Body of pancreas (tissue), 4 donors: ENCODE measurements around the gene NR1I2. TPM values are rescaled to one million over a fixed set of nuclear protein-coding genes. Genes with fewer than 3 reads are reported as not detected.

Experiments used
- ATAC-seq: fragments of 150-250 bp; one replicate; pipeline ENCODE4 v1.9.1; 2016
- DNase-seq, 4 donors: peaks; one replicate each; pipeline ENCODE4 v3.0.0-alpha.2; 2019
- H3K27ac ChIP-seq, 4 donors: fragments of 200-600 bp; sonication (generic); 1 replicate in 3 of 4; 2 replicates in 1 of 4; pipeline versions ENCODE4 v1.5.1 to v1.6.1; 2016 to 2019; ENCODE audit warnings: mild to moderate bottlenecking in 1 of 4, mixed read lengths in 1 of 4, moderate library complexity in 1 of 4
- H3K27me3 ChIP-seq, 2 donors: fragments of 200-600 bp; sonication (generic); one replicate each; pipeline ENCODE4 v1.6.0; 2016; ENCODE audit warnings: mild to moderate bottlenecking in 1 of 2
- H3K36me3 ChIP-seq, 2 donors: fragments of 200-600 bp; sonication (generic); replicated peaks in 1 of 2; 2 replicates each; pipeline ENCODE4 v1.5.1; 2016; ENCODE audit warnings: low read depth in 2 of 2; ENCODE audit not compliant: insufficient read depth in 1 of 2
- H3K4me1 ChIP-seq: fragments of 200-600 bp; sonication (generic); one replicate; pipeline ENCODE4 v1.6.0; 2016
- H3K4me3 ChIP-seq, 2 donors: fragments of 200-600 bp; sonication (generic); 1 replicate in 1 of 2; 2 replicates in 1 of 2; pipeline ENCODE4 v1.5.1; 2016 to 2019
- H3K9me3 ChIP-seq, 3 donors: fragments of 200-600 bp; sonication (generic); 1 replicate in 2 of 3; 2 replicates in 1 of 3; pipeline ENCODE4 v1.5.1; 2016
- CTCF ChIP-seq, 7 experiments: fragments of 450-650 bp in 4 of 7; fragments of 200-600 bp in 3 of 7; sonication (generic) in 3 of 7; IDR thresholded peaks; one replicate each; pipeline ENCODE4 v1.5.1; 2016 to 2019; ENCODE audit warnings: antibody characterized with exemption in 7 of 7
- POLR2A ChIP-seq, 3 donors: fragments of 450-650 bp; IDR thresholded peaks; one replicate each; pipeline ENCODE4 v1.6.1; 2016; ENCODE audit warnings: antibody characterized with exemption in 3 of 3, mild to moderate bottlenecking in 2 of 3
- WGBS, 2 donors: methylation state at CpG; one replicate each; pipeline ENCODE4 v1.1.5; 2017; 5-methylcytosine and 5-hydroxymethylcytosine counted together
- intact Hi-C: fragments of 100-400 bp; cut with DNase I; formaldehyde crosslinking; loops from one replicate; pipeline ENCODE4 v1.15.1; 2023
- total RNA-seq, 2 donors: library from RNA; depleted of rRNA; stranded (reverse); fragments of >200 nt; gene quantifications; one replicate each; pipeline ENCODE4 v1.1.0, GENCODE V29; 2016

NR1I2 gene
- total RNA-seq, 2 donors from 2014 or later, result 5.4 TPM; not detected in 1

GRCh38 chr3:119783255-119783654, 1.4 kb downstream of the NR1I2 start:
- intact Hi-C loops, result no loop called here
- TF ChIP-seq CTCF (IDR thresholded peaks at IDR 0.05), result no peak
- no peak for TF ChIP-seq POLR2A (IDR thresholded peaks at IDR 0.05)
- H3K27ac ChIP-seq, result no peak overlapping the region
- DNase-seq, result no peak
- no peaks in the 10 kb centered on the region for H3K36me3 ChIP-seq
- H3K4me1 ChIP-seq, result no peaks in the 10 kb centered on the region
- H3K27me3 ChIP-seq, result no peaks in the 10 kb centered on the region
- no peak for ATAC-seq
- no peaks in the 10 kb centered on the region for H3K9me3 ChIP-seq
- H3K4me3 ChIP-seq, result no peak overlapping the region
- 79 to 88% methylated on average over 2 of the region's 2 CpGs for WGBS, 2 donors

- TF ChIP-seq POLR2A (IDR thresholded peaks at IDR 0.05) (no peak), CTCF (IDR thresholded peaks at IDR 0.05) (no peak)
- 69 to 75% methylated on average over 7 of the region's 7 CpGs for WGBS, 2 donors
- Histone ChIP-seq H3K27me3 (no peaks in the 10 kb centered on the region), H3K27ac (no peak overlapping the region), H3K4me3 (no peak overlapping the region), H3K4me1 (no peaks in the 10 kb centered on the region), H3K36me3 (no peaks in the 10 kb centered on the region), H3K9me3 (no peaks in the 10 kb centered on the region)
- intact Hi-C loops, result no loop called here
- ATAC-seq, result no peak
- no peak for DNase-seq
Measured at GRCh38 chr3:119783883-119784282, 2.0 kb downstream of the NR1I2 start.

GRCh38 chr3:119786409-119786808, 4.5 kb downstream of the NR1I2 start:
- intact Hi-C loops, result no loop called here
- Histone ChIP-seq H3K4me1 (no peaks in the 10 kb centered on the region), H3K9me3 (no peaks in the 10 kb centered on the region), H3K27me3 (no peaks in the 10 kb centered on the region), H3K36me3 (no peaks in the 10 kb centered on the region), H3K4me3 (no peak overlapping the region), H3K27ac (no peak overlapping the region)
- DNase-seq, result no peak
- no peak for ATAC-seq
- 91 to 97% methylated on average over 2 of the region's 2 CpGs for WGBS, 2 donors
- TF ChIP-seq CTCF (IDR thresholded peaks at IDR 0.05), result no peak
- TF ChIP-seq POLR2A (IDR thresholded peaks at IDR 0.05), result no peak

GRCh38 chr3:119790369-119790768, 8.5 kb downstream of the NR1I2 start:
- Histone ChIP-seq H3K36me3 (no peaks in the 10 kb centered on the region), H3K4me1 (no peaks in the 10 kb centered on the region), H3K27me3 (no peaks in the 10 kb centered on the region), H3K27ac (no peak overlapping the region), H3K9me3 (no peaks in the 10 kb centered on the region), H3K4me3 (no peak overlapping the region)
- DNase-seq (no peak), ATAC-seq (no peak)
- intact Hi-C loops, result no loop called here
- WGBS, 2 donors, result 89 to 92% methylated on average over 3 of the region's 3 CpGs
- TF ChIP-seq POLR2A (IDR thresholded peaks at IDR 0.05) (no peak), CTCF (IDR thresholded peaks at IDR 0.05) (no peak)

- intact Hi-C loops, result no loop called here
- TF ChIP-seq CTCF (IDR thresholded peaks at IDR 0.05) (no peak), POLR2A (IDR thresholded peaks at IDR 0.05) (no peak)
- no peaks in the 10 kb centered on the region for H3K4me1 ChIP-seq
- no peak for ATAC-seq
- 93 to 95% methylated on average over 7 to 8 of the region's 8 CpGs for WGBS, 2 donors
- no peaks in the 10 kb centered on the region for H3K9me3 ChIP-seq
- DNase-seq, result no peak
- no peak overlapping the region for H3K27ac ChIP-seq
- no peak overlapping the region for H3K4me3 ChIP-seq
- H3K36me3 ChIP-seq, result no peaks in the 10 kb centered on the region
- no peaks in the 10 kb centered on the region for H3K27me3 ChIP-seq
Measured at GRCh38 chr3:119792270-119792669, 10.4 kb downstream of the NR1I2 start.
